ENCODE results near the gene CHTF18. TPM values are rescaled to one million over a fixed set of nuclear protein-coding genes. Genes with fewer than 3 reads are reported as not detected.

CHTF18 gene
- total RNA-seq, 1 experiment from 2014 or later = 120 TPM

- TF ChIP-seq, protein P1, sequence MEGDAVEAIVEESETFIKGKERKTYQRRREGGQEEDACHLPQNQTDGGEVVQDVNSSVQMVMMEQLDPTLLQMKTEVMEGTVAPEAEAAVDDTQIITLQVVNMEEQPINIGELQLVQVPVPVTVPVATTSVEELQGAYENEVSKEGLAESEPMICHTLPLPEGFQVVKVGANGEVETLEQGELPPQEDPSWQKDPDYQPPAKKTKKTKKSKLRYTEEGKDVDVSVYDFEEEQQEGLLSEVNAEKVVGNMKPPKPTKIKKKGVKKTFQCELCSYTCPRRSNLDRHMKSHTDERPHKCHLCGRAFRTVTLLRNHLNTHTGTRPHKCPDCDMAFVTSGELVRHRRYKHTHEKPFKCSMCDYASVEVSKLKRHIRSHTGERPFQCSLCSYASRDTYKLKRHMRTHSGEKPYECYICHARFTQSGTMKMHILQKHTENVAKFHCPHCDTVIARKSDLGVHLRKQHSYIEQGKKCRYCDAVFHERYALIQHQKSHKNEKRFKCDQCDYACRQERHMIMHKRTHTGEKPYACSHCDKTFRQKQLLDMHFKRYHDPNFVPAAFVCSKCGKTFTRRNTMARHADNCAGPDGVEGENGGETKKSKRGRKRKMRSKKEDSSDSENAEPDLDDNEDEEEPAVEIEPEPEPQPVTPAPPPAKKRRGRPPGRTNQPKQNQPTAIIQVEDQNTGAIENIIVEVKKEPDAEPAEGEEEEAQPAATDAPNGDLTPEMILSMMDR (conservative IDR thresholded peaks at IDR 0.05) = no peak
- Histone ChIP-seq H2AK5ac (ENCODE audit: insufficient read length, low read length) (no peak overlapping the region), H3K14ac (ENCODE audit: insufficient read depth, low read length) (no peak overlapping the region; the same call in 1 of the 2 replicates), H4K20me1 (ENCODE audit: control insufficient read depth, insufficient read depth, insufficient read length) (no peaks in the 10 kb centered on the region), H3K4me2 (ENCODE audit: insufficient read depth, insufficient read length, low read length) (no peak overlapping the region), H2BK5ac (ENCODE audit: insufficient read length, low read length) (no peak overlapping the region), H3K79me2 (ENCODE audit: insufficient read depth, low read length) (no peaks in the 10 kb centered on the region), H2BK20ac (ENCODE audit: low read depth, low read length, poor library complexity, severe bottlenecking) (no peak overlapping the region), H2AFZ (ENCODE audit: low read length) (no peak overlapping the region), H4K5ac (ENCODE audit: insufficient read length, low read depth, low read length) (no peak overlapping the region), H3K4ac (ENCODE audit: low read depth, low read length) (no peak overlapping the region), H3T11ph (ENCODE audit: low read length) (no peak overlapping the region), H4K8ac (replicated peaks; ENCODE audit: insufficient read length, low read depth, low read length) (no peak overlapping the region), H3K23ac (ENCODE audit: insufficient read length, low read depth, low read length) (no peak overlapping the region), H3K79me1 (ENCODE audit: insufficient read depth, low read depth, low read length, poor library complexity, severe bottlenecking) (no peaks in the 10 kb centered on the region), H2BK12ac (ENCODE audit: insufficient read length, low read depth, low read length) (no peak overlapping the region), H3K18ac (ENCODE audit: insufficient read length, low read depth, low read length) (no peak overlapping the region), H3K9me3 (ENCODE audit: control insufficient read depth, low read depth, low read length) (no peaks in the 10 kb centered on the region), H4K91ac (ENCODE audit: insufficient read length, low read depth, low read length) (no peak overlapping the region), H3K4me1 (ENCODE audit: insufficient read depth, low read length) (no peaks in the 10 kb centered on the region), H3K23me2 (ENCODE audit: insufficient read length, low read depth, low read length, poor library complexity, severe bottlenecking) (no peaks in the 10 kb centered on the region), H3K27ac (ENCODE audit: insufficient read length, low read depth, low read length) (no peak overlapping the region), H3K27me3 (ENCODE audit: insufficient read depth, low read length) (no peaks in the 10 kb centered on the region), H2BK120ac (ENCODE audit: low read depth, low read length, poor library complexity, severe bottlenecking) (no peak overlapping the region), H3K56ac (ENCODE audit: insufficient read length, low read depth, low read length) (no peak overlapping the region), H2BK15ac (ENCODE audit: low read depth, low read length) (no peak overlapping the region), H3K9ac (ENCODE audit: extremely low read depth, insufficient read length, low read length) (no peak overlapping the region)
- no CpG with 5 or more reads among the region's 24 CpGs for WGBS (ENCODE audit: extremely low coverage, insufficient read length, low lambda C conversion rate)
- H3K4me3 Mint-ChIP-seq = no peak overlapping the region
- H3K36me3 Mint-ChIP-seq (ENCODE audit: insufficient read depth in 1 of 3, low read depth in 3 of 3) = peaks cover 0 to 13% (median 4%) of the 10 kb centered on the region in 3 experiments; a peak in 4 of 7 replicates
- DNase-seq = no peak
- H3K27ac Mint-ChIP-seq = no peak overlapping the region
- peaks cover 2 to 3% of the 10 kb centered on the region in 2 experiments; a peak in 2 of 4 replicates for H3K4me1 Mint-ChIP-seq
- peaks cover 18% of the 10 kb centered on the region for H3K27me3 Mint-ChIP-seq (ENCODE audit: low read depth)
- H3K9me3 Mint-ChIP-seq = peaks cover 21 to 23% of the 10 kb centered on the region in 2 experiments
These were observed 51.4 kb downstream of the CHTF18 start for GRCh38 chr16:839643-840408.
